NOMO-1 (cell line): ENCODE data around the gene HERC4.
"Not testable (repeated sequence)": the region's sequence is repeated elsewhere in the genome, so short reads cannot be mapped to it uniquely, and the experiment has no call there.

Experiments used
- DNase-seq, 2 experiments: peaks; one replicate each; lab custom pipeline; 2025; ENCODE audit not compliant: unreplicated experiment in 2 of 2; lab: John Stamatoyannopoulos, UW

The HERC4 gene

DNA sequence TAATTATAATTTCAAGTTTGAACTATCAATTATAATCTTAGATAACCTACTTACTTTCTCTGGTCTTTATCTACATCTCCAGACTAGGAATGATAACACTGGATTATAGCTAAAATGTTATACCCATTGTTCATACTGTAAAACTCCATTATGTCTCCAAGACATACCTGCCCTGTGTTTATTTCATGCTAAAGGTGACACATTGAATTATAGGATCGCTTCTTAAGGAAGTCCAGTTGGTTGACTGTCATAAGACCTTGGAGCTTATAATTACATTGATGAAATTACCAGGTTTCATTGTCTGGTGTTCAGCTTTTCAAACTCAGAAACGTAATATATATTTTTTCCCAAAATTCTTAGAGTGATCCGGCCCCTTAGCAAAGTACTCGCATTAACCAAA is 15.5 kb upstream of the HERC4 start:
- DNase-seq = no peak

DNA sequence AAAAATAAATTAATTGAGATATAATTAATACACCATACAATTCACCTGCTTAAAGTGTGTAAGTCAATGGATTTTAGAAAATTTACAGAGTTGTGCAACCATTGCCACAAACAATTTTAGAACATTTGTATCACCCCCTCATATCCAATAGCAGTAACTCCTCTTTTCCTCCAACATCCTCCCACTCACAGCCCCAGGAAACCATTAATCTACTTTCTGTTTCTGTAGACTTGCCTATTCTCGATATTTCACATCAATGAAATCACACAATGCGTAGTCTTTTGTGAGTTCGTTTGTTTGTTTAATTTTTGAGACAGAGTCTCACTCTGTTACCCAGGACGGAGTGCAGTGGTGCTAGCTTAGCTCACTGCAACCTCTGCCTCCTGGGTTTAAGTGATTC is 13.7 kb upstream of the HERC4 start:
- DNase-seq = no peak

DNA sequence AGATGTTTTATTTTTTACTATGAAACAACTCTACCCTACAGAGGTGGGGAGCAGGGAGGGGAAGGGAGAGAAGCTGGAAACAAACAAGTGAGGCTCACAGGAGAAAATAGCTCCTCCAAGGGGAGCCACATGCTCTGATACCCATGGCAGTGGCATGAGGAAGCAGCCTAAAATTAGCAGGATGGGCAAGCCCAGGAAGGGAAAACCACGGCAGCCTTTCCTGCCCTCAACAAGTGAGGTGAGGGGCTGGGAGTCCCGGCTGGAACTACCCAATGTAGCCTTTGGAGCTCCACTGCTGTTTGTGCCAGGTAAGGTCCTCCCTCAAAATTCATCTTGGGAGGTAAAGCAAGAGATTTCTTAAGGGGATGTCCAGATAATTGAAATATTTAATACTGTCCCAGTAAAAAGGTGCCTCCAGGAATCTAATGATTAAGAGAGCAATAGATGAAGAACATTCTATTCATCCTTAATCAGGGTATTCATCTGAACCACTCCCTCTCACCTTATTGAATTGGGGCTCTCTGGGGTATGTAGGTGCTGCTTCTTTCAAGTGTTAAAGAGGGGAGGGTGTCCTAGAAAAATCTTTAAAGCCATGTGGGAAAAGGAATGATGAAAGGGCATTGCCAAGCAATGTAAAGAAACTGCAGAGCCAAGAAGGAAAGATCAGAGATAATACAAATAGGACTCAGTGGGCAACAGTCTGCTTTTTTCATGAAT is 12.8 kb upstream of the HERC4 start:
- no peak for DNase-seq

DNA sequence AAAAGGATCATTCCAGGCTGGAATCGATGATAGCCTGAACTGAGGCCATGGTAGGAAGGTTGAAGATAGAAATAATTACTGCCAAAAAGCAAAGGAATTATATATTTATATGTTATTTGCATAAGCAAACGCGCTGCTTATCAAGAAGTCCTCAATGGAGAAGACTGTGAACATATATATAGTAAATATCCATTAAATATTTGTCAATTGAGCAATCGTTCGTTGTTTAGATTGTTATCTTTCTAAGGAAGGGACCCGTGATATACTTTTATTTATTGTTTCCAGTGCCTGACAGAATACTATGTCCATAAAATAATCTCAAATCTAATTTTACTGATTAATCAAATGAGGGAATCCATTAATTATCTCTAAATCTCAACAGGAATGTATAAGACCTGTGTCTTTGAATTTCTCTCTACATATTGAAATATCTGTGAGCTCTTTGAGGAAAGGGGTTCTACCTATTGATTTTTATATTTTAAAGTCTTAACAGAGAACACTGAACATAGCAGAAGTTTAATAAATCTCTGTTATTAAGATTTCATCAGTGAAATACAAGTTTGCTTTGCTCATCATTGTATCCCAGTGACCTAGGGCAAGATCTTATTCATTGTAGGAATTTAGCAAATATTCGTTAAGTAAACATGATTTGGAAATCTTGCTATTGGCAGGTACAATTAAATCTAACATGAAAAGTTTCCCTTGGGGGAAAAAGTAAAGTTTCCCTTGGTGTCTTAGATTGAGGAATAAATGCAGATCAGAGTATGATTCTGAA is 12.0 kb upstream of the HERC4 start:
- DNase-seq = no peak

DNA sequence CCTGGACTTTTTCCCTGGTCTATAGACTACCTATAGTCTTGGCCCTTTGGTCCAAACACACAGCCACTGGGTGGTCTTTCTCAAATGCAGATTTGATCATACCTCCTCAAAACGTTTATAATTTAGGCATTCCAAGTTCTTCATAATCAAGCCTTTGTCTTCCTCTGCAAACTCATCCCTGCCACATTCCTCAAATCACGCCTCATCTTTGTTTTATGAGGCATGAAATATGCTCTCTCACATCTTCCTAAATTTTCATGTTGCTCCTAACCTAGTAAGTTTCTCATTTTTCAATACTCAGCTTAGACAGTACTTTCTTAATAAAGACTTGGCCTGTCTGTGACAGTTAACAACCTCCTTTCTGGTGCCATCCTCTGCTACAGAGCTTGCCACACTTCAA is 10.9 kb upstream of the HERC4 start:
- no peak for DNase-seq

DNA sequence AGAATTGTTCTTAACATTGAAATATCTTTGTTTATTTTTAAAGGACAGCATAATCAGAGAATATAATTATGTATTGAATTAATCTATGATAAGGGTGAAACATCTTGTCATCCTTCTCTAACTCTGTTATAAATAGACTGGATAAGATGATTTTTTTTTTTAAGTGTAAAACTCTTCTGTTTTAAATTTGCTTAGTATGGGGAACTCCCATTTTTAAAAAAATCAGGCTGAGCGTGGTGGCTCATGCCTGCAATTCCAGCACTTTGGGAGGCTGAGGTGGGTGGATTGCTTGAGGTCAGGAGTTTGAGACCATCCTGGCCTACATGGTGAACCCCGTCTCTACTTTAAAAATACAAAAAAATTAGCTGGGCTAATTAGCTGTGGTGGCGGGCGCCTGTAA is 9.4 kb upstream of the HERC4 start:
- no peak for DNase-seq

DNA sequence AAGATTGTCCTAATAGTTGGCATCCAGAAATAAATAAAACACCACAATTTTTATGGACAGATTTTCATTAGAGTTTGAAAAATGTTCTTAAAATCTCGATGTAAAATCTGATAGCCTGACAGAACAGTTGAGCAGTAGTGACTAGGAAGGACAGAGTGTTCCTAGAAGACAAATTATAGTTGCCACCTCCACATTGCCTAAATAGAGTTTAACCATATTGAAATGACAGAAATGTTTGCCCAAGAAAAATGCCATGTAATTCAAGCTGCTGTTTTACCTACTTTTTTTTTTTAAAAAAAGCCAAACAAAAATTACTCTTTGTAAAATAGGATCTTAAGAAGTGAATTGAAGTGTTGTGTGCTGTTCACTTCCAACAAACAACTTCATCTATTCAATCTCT is 8.9 kb upstream of the HERC4 start:
- no peak for DNase-seq

DNA sequence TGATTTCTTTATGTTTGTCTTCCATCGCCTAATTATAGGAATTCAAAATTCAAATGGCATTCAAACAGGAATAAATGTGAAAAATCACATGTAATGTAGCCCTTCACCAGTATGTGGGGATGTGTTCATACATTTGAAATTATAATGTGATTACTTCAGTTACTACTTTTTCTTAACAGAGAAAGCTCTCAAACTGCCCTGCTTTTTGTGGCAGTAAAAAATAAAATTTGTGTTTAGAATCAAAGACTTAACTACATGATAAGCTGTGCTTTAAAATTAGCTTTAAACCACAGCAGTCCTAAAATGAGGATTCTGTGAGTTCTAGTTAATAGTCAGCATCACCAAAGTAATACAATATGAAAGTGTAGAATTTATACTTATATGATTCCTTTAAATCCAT is 7.8 kb upstream of the HERC4 start:
- no peak for DNase-seq

DNA sequence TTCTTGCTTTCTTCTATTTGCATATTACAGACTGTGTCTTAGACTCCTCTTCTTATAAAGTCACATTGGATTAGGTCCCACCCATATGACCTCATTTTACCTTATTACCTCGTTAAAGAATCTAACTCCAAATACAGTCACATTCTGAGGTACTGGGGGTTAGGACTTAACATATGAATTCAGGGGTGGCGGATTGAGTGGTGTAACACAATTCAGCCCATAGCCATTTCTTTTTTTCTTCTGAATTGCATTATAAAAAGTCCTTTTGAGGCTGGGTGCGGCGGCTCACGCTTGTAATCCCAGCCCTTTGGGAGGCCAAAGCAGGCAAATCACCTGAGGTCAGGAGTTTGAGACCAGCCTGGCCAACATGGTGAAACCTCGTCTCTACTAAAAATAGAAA is 6.8 kb upstream of the HERC4 start:
- no peak for DNase-seq

DNA sequence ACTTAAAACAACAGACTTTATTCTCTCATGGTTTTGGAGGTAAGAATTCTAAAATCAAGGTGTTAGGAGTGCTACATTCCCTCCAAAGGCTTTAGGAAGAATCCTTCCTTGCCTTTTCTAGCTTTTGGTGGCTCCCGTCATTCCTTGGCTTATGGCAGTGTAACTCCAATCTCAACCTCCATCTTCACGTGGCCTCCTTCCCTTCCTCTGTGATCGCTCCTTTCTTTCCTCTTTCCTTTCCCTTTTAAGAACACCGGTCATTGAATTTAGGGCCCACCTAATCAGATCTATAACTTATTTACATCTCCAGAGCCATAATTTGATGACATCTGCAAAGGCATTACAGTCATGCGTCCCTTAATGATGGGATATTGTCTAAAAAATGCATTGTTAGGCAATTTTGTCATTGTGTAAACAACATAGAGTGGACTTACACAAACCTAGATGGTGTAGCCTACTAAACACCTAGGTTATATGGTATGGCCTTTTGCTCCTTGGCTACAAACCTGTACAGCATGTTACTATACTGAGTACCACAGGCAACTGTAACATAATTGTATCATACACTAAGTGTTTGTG is 5.9 kb upstream of the HERC4 start:
- DNase-seq = no peak

DNA sequence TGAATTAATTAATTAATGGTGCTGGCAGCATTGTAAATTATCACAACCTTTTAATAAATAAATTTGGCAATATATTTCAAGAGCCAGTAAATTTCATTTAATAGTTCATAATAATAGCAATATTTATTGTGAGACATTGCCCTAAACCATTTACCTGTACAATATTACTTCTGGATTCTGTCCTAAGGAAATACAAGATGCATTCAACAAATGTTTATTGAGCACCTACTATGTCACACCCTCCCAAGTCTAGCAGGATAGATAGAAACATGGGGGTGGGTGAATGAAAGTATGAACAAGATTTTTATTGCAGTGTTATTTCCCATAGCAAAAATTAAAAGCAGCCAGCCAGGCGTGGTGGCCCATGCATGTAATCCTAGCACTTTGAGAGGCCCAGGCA is 4.4 kb upstream of the HERC4 start:
- DNase-seq = no peak

DNA sequence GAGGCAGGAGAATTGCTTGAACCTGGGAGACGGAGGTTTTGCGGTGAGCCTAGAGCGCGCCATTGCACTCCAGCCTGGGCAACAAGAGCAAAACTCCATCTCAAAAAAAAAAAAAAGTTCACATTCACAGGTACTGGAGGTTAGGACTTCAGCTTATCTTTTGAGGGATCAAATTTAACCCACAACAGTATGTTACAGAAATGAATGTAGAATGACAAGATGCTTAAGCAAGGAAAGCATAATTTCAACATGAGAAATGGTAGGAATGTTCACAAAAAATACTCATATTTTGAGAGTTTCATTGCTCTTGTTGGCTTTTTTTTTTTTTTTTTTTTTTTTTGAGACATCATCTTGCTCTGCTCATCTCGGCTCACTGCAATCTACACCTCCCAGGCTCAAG is 1.9 kb upstream of the HERC4 start:
- DNase-seq = no peak

DNA sequence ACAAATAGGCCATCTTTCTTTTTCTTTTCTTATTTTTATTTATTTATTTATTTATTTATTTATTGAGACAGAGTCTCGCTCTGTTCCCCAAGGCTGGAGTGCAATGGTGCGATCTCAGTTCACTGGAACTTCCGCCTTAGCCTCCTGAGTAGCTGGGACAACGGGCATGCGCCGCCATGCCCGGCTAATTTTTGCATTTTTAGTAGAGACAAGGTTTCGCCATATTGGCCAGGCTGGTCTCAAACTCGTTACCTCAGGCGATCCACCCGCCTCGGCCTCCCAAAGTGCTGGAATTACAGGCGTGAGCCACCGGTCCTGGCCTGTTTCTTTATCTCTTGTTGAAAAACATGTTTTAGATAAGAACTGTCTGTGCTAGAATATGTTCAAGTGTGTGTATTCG is 998 bp upstream of the HERC4 start:
- DNase-seq = not testable (repeated sequence)

DNA sequence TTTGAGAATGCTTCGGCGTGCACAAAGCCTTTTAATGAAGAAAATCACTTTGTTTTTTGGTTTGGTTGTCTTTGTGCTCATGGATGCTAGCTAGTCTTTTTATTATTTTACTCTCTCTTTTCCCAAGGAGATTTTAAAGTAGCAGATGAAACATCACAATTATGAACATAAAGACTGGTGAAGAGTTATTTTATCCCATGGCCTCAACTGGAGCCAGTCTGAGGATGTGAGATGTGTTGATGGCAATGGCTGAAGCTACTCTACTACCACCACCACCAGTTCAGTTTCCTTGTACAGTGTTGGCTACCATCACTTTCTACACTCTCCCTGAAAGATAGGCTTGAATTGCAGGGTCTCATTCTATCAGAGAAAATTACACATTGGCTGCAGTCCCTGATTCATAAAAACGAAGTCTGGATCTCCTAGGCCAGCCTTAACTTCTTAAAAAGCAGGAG is 494 bp upstream of the HERC4 start:
- DNase-seq = no peak

DNA sequence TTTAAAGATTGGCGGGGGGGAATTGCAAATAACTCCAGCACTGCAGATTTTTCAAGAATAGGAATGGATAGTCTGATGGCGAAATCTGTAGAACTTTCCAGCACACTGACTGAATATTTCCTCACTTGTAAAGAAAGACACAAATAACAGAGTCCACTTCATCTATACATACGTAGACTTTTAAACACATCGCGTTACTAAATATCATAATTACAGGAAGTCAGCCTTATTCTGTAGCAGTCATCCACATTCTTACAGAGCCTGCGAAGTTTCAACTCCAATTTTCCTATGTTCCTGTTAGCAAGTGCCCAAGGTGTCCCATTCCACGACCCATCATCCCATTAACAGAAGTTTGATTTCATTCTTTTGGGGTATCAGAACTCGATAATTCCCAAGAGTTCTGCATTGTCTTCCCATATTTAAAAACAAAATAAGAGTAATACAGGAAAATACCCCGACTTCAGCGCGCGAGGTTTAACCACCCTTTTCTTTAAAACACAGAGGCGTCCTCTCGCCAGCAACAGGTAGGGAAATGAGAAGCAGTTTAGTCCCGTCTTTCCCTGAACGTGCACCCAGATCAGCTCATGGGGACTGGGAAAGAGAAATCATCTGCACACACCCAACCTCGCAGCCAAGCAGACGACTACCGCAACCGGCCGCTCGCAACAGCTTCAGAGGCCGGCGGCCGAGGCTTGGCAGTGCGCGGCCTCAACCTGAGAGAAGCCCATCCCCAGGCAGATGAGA is 880 bp downstream of the HERC4 start:
- DNase-seq = peak; percentile 42 to 72

DNA sequence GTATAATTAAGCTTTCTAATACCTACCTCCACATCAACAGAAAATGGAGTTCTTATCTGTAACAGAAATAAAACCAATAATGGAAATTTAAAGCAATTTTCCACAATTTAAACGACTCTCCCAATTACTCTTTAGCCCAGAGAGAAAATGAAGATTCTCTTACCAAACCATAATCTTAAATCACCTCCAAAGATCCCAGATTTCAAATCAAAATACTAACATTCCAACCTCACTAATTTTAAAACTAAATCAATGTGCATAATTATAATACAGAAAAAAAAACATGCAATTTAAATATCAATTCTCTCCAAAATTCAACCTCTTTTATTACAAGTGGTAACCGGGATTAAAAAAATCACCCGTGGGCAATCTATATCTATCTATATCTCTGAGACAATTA is 1.5 kb downstream of the HERC4 start:
- no peak for DNase-seq

DNA sequence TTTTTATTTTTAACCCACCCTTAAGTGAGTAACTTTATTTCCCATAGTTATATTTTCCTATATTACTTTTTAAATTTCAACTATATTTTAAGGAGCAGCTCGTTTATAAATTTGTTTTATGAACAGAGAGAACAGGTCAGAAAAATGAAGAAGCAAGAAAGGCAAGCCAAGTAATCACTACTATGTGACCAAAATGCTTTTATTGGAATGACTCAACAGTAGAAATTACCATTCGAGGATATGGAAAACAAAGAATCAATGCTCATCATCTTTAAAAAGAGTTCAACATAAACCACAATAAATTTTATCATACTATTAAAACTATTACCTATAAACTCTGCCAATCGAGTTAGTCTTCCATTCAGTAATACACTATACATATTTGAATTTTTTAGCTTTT is 7.6 kb downstream of the HERC4 start:
- DNase-seq = no peak

DNA sequence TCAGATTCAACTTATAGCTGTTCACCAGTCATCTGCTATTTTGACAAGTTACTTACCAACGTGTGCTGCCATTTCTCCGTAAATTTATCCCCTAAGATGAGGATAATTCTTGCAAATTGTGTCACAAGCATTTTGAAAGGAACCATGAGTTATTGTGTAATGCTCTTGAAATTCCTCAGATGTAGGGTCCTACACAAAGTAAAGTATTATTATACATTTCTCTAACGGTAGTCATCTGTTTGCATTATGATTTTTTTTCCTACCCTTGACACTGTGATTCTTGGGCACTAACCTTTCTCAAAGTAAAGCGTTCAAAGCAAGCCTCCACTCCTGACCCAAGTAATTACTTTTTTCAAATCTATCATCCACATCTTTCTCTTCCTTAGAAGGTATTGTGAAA is 8.1 kb downstream of the HERC4 start:
- no peak for DNase-seq

DNA sequence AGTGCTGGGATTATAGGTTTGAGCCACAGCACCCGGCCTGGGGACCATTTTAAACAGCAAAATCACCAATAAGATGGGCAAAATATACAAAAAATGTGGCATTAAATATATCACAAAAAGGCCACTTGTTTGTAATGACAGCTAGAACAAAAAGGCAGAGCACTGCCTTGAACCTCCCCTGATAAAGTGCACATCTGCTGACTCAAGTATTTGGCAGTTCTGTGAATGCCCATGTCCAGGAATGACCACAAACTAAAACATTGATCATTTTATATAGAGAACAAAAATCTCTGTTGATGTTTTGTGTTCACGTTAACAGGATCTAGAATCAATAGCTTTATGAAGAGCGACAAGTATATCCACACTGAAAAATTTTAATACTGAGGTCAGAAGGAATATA is 21.5 kb downstream of the HERC4 start:
- DNase-seq = no peak

DNA sequence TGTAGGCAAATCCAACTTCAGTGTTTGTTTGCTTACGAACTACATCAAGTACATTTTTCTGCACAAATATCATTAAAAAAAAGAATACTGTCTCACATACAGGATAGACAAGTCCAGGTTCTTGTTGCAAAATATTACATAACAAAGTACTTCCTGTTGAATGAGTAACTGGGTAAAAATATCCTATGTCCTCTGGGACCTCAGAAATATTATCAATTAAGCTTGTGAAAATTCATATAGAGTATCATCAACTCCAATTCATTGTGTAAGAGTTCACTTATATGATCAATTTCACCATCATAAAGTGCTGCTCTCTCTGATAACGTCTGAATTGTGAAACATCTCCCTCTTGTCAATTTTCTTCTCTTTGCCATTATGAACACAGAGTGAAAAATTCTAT is 22.6 kb downstream of the HERC4 start:
- DNase-seq = peak in 1 of 2 experiments; percentile 75

DNA sequence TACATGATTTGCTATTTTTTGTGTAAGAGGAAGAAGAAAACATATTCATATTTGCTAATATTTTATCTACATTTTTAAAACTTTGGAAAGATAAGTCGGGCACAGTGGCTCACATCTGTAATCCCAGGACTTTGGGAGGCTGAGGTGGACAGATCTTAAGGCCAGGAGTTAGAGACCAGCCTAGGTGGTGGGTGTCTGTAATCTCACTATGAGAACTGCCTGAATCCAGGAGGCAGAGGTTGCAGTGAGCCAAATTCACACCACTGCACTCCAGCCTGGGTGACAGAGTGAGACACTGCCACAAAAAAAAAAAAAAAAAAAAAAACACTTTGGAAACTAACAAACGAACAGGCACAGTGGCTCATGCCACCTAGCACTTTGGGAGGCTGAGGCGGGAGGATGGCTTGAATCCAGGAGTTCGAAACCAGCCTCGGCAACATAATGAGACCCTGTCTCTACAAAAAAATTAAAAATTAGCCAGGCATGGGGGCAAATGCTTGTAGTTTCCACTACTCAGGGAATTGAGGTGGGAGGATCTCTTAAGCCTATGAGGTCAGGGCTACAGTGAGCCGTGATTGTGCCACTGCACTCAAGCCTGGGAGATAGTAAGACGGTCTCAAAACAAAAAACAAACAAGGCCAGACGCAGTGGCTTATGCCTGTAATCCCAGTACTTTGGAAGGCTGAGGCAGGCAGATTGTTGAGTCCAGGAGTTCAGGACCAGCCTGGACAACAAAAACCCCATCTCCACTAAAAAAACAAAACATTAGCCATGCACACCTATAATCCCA is 25.6 kb downstream of the HERC4 start:
- DNase-seq = no peak
